ENCODE data around the gene SOCS2. TPM values are rescaled to one million over a fixed set of nuclear protein-coding genes. Genes with fewer than 3 reads are reported as not detected.

SOCS2 gene
- total and polyA plus RNA-seq, 2 of the 13 experiments (the other 11 are each of a cell fraction or from before 2014, with no cell fraction given): 0.62 to 1.5 TPM

- TF ChIP-seq, protein P1, sequence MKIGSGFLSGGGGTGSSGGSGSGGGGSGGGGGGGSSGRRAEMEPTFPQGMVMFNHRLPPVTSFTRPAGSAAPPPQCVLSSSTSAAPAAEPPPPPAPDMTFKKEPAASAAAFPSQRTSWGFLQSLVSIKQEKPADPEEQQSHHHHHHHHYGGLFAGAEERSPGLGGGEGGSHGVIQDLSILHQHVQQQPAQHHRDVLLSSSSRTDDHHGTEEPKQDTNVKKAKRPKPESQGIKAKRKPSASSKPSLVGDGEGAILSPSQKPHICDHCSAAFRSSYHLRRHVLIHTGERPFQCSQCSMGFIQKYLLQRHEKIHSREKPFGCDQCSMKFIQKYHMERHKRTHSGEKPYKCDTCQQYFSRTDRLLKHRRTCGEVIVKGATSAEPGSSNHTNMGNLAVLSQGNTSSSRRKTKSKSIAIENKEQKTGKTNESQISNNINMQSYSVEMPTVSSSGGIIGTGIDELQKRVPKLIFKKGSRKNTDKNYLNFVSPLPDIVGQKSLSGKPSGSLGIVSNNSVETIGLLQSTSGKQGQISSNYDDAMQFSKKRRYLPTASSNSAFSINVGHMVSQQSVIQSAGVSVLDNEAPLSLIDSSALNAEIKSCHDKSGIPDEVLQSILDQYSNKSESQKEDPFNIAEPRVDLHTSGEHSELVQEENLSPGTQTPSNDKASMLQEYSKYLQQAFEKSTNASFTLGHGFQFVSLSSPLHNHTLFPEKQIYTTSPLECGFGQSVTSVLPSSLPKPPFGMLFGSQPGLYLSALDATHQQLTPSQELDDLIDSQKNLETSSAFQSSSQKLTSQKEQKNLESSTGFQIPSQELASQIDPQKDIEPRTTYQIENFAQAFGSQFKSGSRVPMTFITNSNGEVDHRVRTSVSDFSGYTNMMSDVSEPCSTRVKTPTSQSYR (CRISPR knock-in tag; IDR thresholded peaks at IDR 0.05; ENCODE audit: borderline replicate concordance): no peak
- no peak for TF ChIP-seq HES4 (CRISPR knock-in tag; IDR thresholded peaks at IDR 0.05; ENCODE audit: borderline replicate concordance)
- no peak for TF ChIP-seq SMYD3 (CRISPR knock-in tag; IDR thresholded peaks at IDR 0.05)
- TF ChIP-seq HOXA7 (CRISPR knock-in tag; IDR thresholded peaks at IDR 0.05): no peak
Measured at GRCh38 chr12:93594766-93595311, 22.4 kb downstream of the SOCS2 start (continued).

- H3K4me2 ChIP-seq (ENCODE audit: low read depth, low read length): no peak overlapping the region
- DNase-seq (ENCODE audit: low spot score) (no peak), ATAC-seq (no peak), FAIRE-seq (no peak)
- H3K9me3 ChIP-seq (ENCODE audit: low read length): no peaks in the 10 kb centered on the region
- TF ChIP-seq ZBTB33 (CRISPR knock-in tag; IDR thresholded peaks at IDR 0.05): no peak
- no peak for TF ChIP-seq SRF (IDR thresholded peaks at IDR 0.05; ENCODE audit: low read depth, low read length)
- no peak for TF ChIP-seq ETV6 (CRISPR knock-in tag; conservative IDR thresholded peaks at IDR 0.05)
- no peak for TF ChIP-seq HMG20B (CRISPR knock-in tag; conservative IDR thresholded peaks at IDR 0.05)
- H2AFZ ChIP-seq (ENCODE audit: low read length): no peak overlapping the region
- no peaks in the 10 kb centered on the region for H3K79me2 ChIP-seq (ENCODE audit: insufficient read depth, low read length)
- H3K4me3 ChIP-seq (replicated peaks in 1 of 3; ENCODE audit: insufficient read depth in 1 of 3, low read depth in 2 of 3, low read length in 3 of 3): no peak overlapping the region
- H3K36me3 ChIP-seq (replicated peaks in 1 of 2; ENCODE audit: control insufficient read depth in 1 of 2, insufficient read depth in 2 of 2, low read length in 2 of 2): no peaks in the 10 kb centered on the region
- no peak overlapping the region for H3K27ac ChIP-seq (ENCODE audit: extremely low read length, insufficient read depth, low read length)
- no peak overlapping the region for H3K9ac ChIP-seq (ENCODE audit: insufficient read depth, low read depth, low read length)
- intact Hi-C loops (cut with micrococcal nuclease; ENCODE audit: unreplicated experiment): no loop called here
- WGBS (ENCODE audit: low lambda C conversion rate): 42% methylated on average over 3 of the region's 3 CpGs
- no peaks in the 10 kb centered on the region for H4K20me1 ChIP-seq (ENCODE audit: insufficient read depth, low read length)
- BruUV-seq (replicated peaks): no TSS peak
- in situ Hi-C loops (cut with HindIII; ENCODE audit: extremely low pct_ligation_motif_present, low pct_unique_long_range_greater_than_20kb): no loop called here
- H3K4me1 ChIP-seq (ENCODE audit: insufficient read depth, low read length): peaks cover 10% of the 10 kb centered on the region
- ChIA-PET CTCF (ENCODE audit: low intra/inter-chr PET ratio, low total read pairs) (no interaction called here), POLR2A (no interaction called here)
- peaks cover 4 to 28% of the 10 kb centered on the region in 2 experiments for H3K27me3 ChIP-seq (ENCODE audit: control insufficient read depth in 1 of 2, insufficient read depth in 2 of 2, low read length in 2 of 2)
Measured at GRCh38 chr12:93595351-93595750, 22.9 kb downstream of the SOCS2 start.
